ENCODE measurements around the gene CD248. TPM values are rescaled to one million over a fixed set of nuclear protein-coding genes. Genes with fewer than 3 reads are reported as not detected.

CD248 gene
- total RNA-seq, 1 experiment from 2014 or later = not detected

- peaks cover 32% of the 10 kb centered on the region for H3K4me1 ChIP-seq (replicated peaks; ENCODE audit: insufficient read depth)
- peaks cover 18% of the 10 kb centered on the region for H4K20me1 ChIP-seq (ENCODE audit: insufficient read depth)
- POLR2A ChIA-PET (ENCODE audit: unreplicated experiment) = no interaction called here
- H3F3A ChIP-seq (ENCODE audit: insufficient read depth, low read depth) = peaks cover 29% of the 10 kb centered on the region
- H2AFZ ChIP-seq = no peak overlapping the region
- intact Hi-C loops (cut with micrococcal nuclease; ENCODE audit: unreplicated experiment) = no loop called here
- no peaks in the 10 kb centered on the region for H3K9me2 ChIP-seq (ENCODE audit: insufficient read depth)
- H3K4me2 ChIP-seq = no peak overlapping the region
- DNase-seq = no peak
- H3K36me3 ChIP-seq (ENCODE audit: low read depth) = no peaks in the 10 kb centered on the region
- no peak overlapping the region for H3K27ac ChIP-seq
- no TSS peak for BruUV-seq (replicated peaks)
- no peak for TF ChIP-seq CTCF (conservative IDR thresholded peaks at IDR 0.05)
- TF ChIP-seq EZH2 (IDR thresholded peaks at IDR 0.05; ENCODE audit: low read depth) = no peak
- H3K9me3 ChIP-seq (ENCODE audit: insufficient read depth, low read depth) = no peaks in the 10 kb centered on the region
- CTCF ChIA-PET = interaction anchor here (0.7 to 0.8 kb wide), 2 partner anchors 11 to 22 kb away, joined by 3 to 4 read pairs; no protein-coding TSS in a partner anchor
- peaks cover 37% of the 10 kb centered on the region for H3K79me2 ChIP-seq (ENCODE audit: low read depth)
- H3K27me3 ChIP-seq (ENCODE audit: insufficient read depth, low read depth) = no peaks in the 10 kb centered on the region
- no peak overlapping the region for H3K4me3 ChIP-seq
Measured at GRCh38 chr11:66341502-66342126, 24.8 kb upstream of the CD248 start.

DNA sequence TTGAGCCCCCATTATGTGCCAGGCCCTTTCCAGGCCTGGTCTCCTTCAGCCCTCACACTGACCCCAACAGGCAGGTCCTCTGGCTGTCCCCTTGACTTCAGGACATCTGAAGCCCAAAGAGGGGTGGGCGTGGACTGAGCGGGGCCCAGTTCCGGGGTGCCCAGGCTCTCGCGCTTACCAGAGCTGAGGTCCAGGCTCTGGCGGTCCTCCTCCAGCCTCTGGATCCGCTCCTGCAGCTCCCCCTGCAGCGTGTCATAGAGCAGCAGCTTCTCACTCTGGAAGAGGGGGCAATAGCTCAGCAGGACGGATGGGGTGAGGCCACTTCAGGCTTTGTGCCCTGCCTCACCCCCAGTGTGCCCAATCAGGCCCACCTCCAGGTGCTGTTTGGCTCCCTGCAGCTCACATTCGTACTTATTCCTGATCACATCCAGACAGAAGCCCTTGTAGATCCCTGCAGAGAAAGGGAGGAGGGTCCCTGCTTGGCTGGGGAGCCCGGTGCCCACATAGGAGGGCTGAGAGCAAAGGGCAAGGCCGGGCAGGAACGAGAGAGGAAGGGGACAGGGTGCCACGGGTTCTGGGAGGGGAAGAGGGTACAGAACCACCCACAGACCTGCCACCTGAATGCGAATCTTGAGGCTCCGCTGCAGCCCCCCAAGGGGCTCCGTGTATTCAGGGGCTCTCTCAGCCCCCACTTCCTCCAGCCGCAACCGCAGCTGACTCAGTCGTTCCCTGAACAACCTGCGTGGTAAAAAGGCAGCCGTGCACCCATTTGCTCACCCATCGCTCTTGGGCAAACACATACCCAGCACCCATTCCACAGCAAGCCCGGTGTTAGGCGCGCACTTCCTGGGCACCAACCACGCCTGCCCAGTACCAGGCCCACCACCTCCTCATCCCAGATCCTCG is 24.0 kb upstream of the CD248 start:
- H3K4me1 ChIP-seq (replicated peaks; ENCODE audit: insufficient read depth) = peaks cover 25% of the 10 kb centered on the region
- H3K4me2 ChIP-seq = no peak overlapping the region
- no peaks in the 10 kb centered on the region for H3K9me3 ChIP-seq (ENCODE audit: insufficient read depth, low read depth)
- DNase-seq = no peak
- H3K27ac ChIP-seq = no peak overlapping the region
- no peak overlapping the region for H3K4me3 ChIP-seq
- intact Hi-C loops (cut with micrococcal nuclease; ENCODE audit: unreplicated experiment) = no loop called here
- POLR2A ChIA-PET (ENCODE audit: unreplicated experiment) = no interaction called here
- no peaks in the 10 kb centered on the region for H3K36me3 ChIP-seq (ENCODE audit: low read depth)
- no peak overlapping the region for H2AFZ ChIP-seq
- H3K27me3 ChIP-seq (ENCODE audit: insufficient read depth, low read depth) = no peaks in the 10 kb centered on the region
- TF ChIP-seq EZH2 (IDR thresholded peaks at IDR 0.05; ENCODE audit: low read depth) = no peak
- TF ChIP-seq CTCF (conservative IDR thresholded peaks at IDR 0.05) = no peak
- peaks cover 18% of the 10 kb centered on the region for H4K20me1 ChIP-seq (ENCODE audit: insufficient read depth)
- BruUV-seq (replicated peaks) = no TSS peak
- H3K9me2 ChIP-seq (ENCODE audit: insufficient read depth) = no peaks in the 10 kb centered on the region
- peaks cover 31% of the 10 kb centered on the region for H3K79me2 ChIP-seq (ENCODE audit: low read depth)
- CTCF ChIA-PET = no interaction called here
- H3F3A ChIP-seq (ENCODE audit: insufficient read depth, low read depth) = peaks cover 32% of the 10 kb centered on the region

DNA sequence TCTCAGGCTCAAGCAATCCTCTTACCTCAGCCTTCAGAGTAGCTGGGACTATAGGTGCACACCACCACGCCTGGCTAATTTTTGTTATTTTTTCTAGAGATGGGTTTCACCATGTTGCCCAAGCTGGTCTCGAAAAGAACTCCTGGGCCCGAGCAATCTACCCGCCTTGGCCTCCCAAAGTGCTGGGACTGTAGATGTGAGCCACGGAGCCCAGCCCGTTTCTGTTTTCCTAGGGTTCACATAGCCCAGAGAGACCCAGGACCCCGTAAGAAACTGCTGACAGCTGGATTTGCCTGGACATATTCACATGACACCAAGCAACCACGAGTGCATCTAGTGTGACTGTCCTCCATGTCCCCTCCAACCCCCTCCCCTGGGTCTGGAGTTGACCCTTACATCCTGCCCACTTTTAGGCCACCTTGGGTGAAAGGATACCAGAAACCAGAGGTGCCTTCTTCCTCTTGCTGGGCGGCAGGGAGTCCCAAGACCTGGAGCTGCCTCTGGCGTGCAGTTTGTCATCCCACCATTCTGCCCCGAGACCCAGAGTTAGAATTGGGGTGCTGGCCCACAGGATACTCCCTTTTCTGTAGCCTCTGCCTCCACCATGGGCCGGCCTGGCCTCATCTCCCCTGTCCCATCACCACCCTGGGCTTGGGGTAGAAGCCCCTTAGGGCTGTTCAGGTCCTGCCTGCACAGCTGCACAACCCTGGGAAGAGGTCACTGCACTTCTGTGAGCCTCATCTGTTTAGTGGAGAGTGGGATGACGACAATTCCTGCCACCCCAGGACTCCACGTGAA is 23.0 kb upstream of the CD248 start:
- no peak overlapping the region for H2AFZ ChIP-seq
- H3K79me2 ChIP-seq (ENCODE audit: low read depth) = peaks cover 29% of the 10 kb centered on the region
- peaks cover 18% of the 10 kb centered on the region for H4K20me1 ChIP-seq (ENCODE audit: insufficient read depth)
- H3K9me2 ChIP-seq (ENCODE audit: insufficient read depth) = no peaks in the 10 kb centered on the region
- no peak overlapping the region for H3K4me2 ChIP-seq
- H3K9me3 ChIP-seq (ENCODE audit: insufficient read depth, low read depth) = no peaks in the 10 kb centered on the region
- peaks cover 25% of the 10 kb centered on the region for H3K4me1 ChIP-seq (replicated peaks; ENCODE audit: insufficient read depth)
- ChIA-PET CTCF (interaction anchor here (0.5 kb wide), 1 partner anchor 14 kb away, joined by 3 read pairs; no protein-coding TSS in a partner anchor), POLR2A (ENCODE audit: unreplicated experiment) (interaction anchor here (0.5 kb wide), 1 partner anchor 544 kb away, joined by 6 read pairs; no protein-coding TSS in a partner anchor)
- no peak overlapping the region for H3K27ac ChIP-seq
- no peak for DNase-seq
- H3K27me3 ChIP-seq (ENCODE audit: insufficient read depth, low read depth) = no peaks in the 10 kb centered on the region
- TF ChIP-seq EZH2 (IDR thresholded peaks at IDR 0.05; ENCODE audit: low read depth) = no peak
- no peak for TF ChIP-seq CTCF (conservative IDR thresholded peaks at IDR 0.05)
- peaks cover 24% of the 10 kb centered on the region; the same call in 1 of the 2 replicates for H3F3A ChIP-seq (ENCODE audit: insufficient read depth, low read depth)
- no peaks in the 10 kb centered on the region for H3K36me3 ChIP-seq (ENCODE audit: low read depth)
- intact Hi-C loops (cut with micrococcal nuclease; ENCODE audit: unreplicated experiment) = no loop called here
- no TSS peak for BruUV-seq (replicated peaks)
- H3K4me3 ChIP-seq = no peak overlapping the region
